ENCODE results near the gene USP21.
A peak's percentile ranks its signal among the peaks of the same experiment; 100 is the strongest.

The USP21 gene

DNA sequence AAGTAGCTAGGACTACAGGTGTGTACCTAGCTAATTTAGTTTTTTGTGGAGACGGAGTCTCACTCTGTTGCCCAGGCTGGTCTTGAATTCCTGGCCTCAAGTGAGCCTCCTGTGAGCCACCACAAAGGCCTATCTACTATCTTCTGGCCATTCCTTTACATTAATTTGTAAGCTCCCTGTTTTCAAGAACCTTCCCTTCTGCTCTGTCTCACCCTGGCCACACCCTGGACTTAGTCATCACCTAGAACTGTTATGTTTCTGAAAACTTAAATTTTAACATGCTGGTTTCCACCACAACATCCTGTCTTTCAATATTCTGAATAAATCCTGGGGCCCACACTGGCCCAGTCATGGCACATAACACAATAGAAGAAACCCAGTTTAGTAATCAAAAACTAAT is 22.9 kb downstream of the USP21 start:
- in situ Hi-C loops (cut with HindIII; ENCODE audit: low sequenced_read_pairs): no loop called here
- TF ChIP-seq CTCF (IDR thresholded peaks at IDR 0.05; ENCODE audit: low read depth, low read length, missing control alignments): no peak
- no peak overlapping the region for H3K4me3 ChIP-seq (ENCODE audit: low read depth, low read length)
- DNase-seq (ENCODE audit: low read depth): no peak

GRCh38 chr1:161185282-161185682 is 26.0 kb downstream of the USP21 start:
- in situ Hi-C loops (cut with HindIII; ENCODE audit: low sequenced_read_pairs): no loop called here
- no peak overlapping the region for H3K4me3 ChIP-seq (ENCODE audit: low read depth, low read length)
- TF ChIP-seq CTCF (IDR thresholded peaks at IDR 0.05; ENCODE audit: low read depth, low read length, missing control alignments): no peak
- peak; percentile 28 for DNase-seq (ENCODE audit: low read depth)

GRCh38 chr1:161185732-161186311 is 26.5 kb downstream of the USP21 start:
- no peak overlapping the region for H3K4me3 ChIP-seq (ENCODE audit: low read depth, low read length)
- in situ Hi-C loops (cut with HindIII; ENCODE audit: low sequenced_read_pairs): no loop called here
- TF ChIP-seq CTCF (IDR thresholded peaks at IDR 0.05; ENCODE audit: low read depth, low read length, missing control alignments): no peak
- no peak for DNase-seq (ENCODE audit: low read depth)

DNA sequence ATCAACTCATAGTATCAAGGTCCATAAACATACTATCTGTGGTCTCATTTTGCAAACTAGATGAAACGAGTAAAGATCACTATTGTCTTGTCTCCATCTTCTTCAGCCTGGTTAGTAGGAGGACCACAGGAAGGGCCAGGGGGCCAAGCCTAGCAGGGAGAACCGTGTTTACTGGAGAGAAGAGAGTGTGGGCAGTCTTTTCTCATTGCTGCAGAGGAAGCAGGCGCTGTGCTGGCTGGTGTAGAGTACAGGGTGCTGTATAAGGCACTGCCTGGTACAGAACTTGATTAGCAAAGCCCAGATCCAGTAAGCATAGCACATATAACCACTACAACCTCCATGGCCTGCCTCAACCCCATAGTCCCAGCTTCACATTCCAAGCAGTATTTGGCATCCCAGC is 28.0 kb downstream of the USP21 start:
- no peak for TF ChIP-seq CTCF (IDR thresholded peaks at IDR 0.05; ENCODE audit: low read depth, low read length, missing control alignments)
- in situ Hi-C loops (cut with HindIII; ENCODE audit: low sequenced_read_pairs): no loop called here

GRCh38 chr1:161188381-161188780 is 29.1 kb downstream of the USP21 start:
- in situ Hi-C loops (cut with HindIII; ENCODE audit: low sequenced_read_pairs): no loop called here
- H3K4me3 ChIP-seq (ENCODE audit: low read depth, low read length): no peak overlapping the region
- DNase-seq (ENCODE audit: low read depth): no peak
- TF ChIP-seq CTCF (IDR thresholded peaks at IDR 0.05; ENCODE audit: low read depth, low read length, missing control alignments): no peak

More for the DNA sequence above, 28.0 kb downstream of the USP21 start:
- no peak overlapping the region for H3K4me3 ChIP-seq (ENCODE audit: low read depth, low read length)
- no peak for DNase-seq (ENCODE audit: low read depth)

DNA sequence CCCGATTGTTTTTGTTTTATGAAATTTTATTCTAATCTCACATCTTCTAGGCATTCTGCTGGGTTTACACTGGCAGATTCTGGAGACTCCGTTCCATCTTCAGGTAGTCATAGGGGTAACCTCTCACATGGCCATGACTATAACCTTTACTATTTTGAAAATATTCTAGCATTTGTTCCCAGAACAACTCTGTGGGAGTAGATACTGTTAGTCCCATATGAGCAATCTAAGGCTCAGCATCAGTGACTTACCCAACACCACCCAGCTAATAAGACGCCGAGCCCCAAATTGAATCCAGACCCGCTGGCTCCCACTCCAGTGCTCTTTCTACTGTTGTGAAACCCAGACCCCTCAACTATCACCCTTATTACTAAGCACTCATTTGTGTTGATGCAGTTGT is 29.7 kb downstream of the USP21 start:
- no peak for TF ChIP-seq CTCF (IDR thresholded peaks at IDR 0.05; ENCODE audit: low read depth, low read length, missing control alignments)
- no peak overlapping the region for H3K4me3 ChIP-seq (ENCODE audit: low read depth, low read length)
- no peak for DNase-seq (ENCODE audit: low read depth)
- in situ Hi-C loops (cut with HindIII; ENCODE audit: low sequenced_read_pairs): no loop called here
